Stimulated activated memory B cell treated with anti-CD40 and anti-IgM and Interleukin-4, amounts not matched to agents 10 μg/mL and 1 μg/mL and 100 μg/mL, for 72 hours (primary cell): ENCODE results near the gene TRPM1.

Experiments used
- ATAC-seq: fragments of 150-1000 bp; cut with Tn5 transposase; 2 replicates; pipeline ENCODE4 v1.10.0; 2021
- H3K27ac Mint-ChIP-seq: one replicate; pipeline ENCODE4 v1.8.0; 2022; ENCODE audit warnings: mild to moderate bottlenecking, mixed read lengths
- H3K27me3 Mint-ChIP-seq: one replicate; pipeline ENCODE4 v1.8.0; 2022; ENCODE audit warnings: mixed read lengths
- H3K36me3 Mint-ChIP-seq: one replicate; pipeline ENCODE4 v1.8.0; 2022; ENCODE audit warnings: mixed read lengths
- H3K4me1 Mint-ChIP-seq: one replicate; pipeline ENCODE4 v1.8.0; 2022; ENCODE audit warnings: mixed read lengths
- H3K4me3 Mint-ChIP-seq: one replicate; pipeline ENCODE4 v1.8.0; 2022; ENCODE audit warnings: mild to moderate bottlenecking, moderate library complexity, mixed read lengths
- H3K9me3 Mint-ChIP-seq: one replicate; pipeline ENCODE4 v1.8.0; 2022; ENCODE audit warnings: mixed read lengths

Gene TRPM1

DNA sequence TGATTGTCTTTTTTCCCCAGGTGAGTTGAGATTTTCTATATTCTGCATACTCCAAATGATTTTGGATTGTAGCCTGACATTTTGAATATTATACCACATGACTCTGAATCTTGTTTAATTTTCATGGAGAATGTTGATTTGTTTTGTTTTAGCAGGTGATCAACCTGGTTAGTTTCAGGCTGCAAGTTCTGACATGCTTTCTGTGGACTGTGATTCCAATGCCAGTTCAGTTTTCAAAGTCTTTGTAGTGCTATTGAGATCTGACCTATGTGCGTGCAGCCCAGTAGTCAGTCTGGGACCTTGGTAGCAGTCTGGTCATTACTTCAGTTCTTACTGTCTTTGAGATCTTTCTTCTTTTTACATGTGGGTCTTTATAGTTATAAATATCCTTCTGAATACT is 91.5 kb downstream of the TRPM1 start:
- Mint-ChIP-seq H3K36me3 (peaks cover 10% of the 10 kb centered on the region), H3K9me3 (peaks cover 7% of the 10 kb centered on the region), H3K4me3 (no peak overlapping the region), H3K27ac (no peak overlapping the region), H3K27me3 (no peaks in the 10 kb centered on the region), H3K4me1 (peaks cover 64% of the 10 kb centered on the region)
- no peak for ATAC-seq

- H3K4me1 Mint-ChIP-seq = peaks cover 54% of the 10 kb centered on the region
- H3K27ac Mint-ChIP-seq = peak overlapping the region; percentile 52
- H3K4me3 Mint-ChIP-seq = peak overlapping the region; percentile 38
- H3K36me3 Mint-ChIP-seq = no peaks in the 10 kb centered on the region
- ATAC-seq = peak; percentile 44
- no peaks in the 10 kb centered on the region for H3K9me3 Mint-ChIP-seq
- H3K27me3 Mint-ChIP-seq = no peaks in the 10 kb centered on the region
Measured at GRCh38 chr15:31005660-31006059, 95.9 kb downstream of the TRPM1 start.

DNA sequence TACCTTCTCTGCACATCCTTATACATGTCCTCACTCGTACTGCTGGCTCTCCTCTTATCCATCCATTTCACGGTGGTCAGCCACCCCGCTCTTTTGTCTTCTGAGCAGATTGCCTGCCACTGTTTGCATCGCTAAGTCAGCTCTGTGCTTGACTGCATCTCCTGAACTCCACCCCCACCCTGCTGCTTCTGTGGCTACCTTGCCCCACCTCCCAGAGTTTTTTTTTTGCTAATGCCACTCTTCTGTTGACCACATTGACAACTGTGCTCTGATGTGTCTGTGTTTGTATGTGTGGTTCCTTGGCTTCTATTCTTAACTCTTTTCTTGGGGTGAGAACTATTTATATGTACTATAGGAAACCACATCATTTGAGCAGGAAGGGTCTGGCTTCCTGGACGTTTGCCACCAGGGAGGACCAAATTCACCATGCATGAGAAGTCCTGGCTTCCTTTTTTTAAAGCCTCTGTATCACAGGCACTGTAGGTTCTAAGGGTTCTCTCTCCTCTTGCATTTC is 97.2 kb downstream of the TRPM1 start:
- no peaks in the 10 kb centered on the region for H3K36me3 Mint-ChIP-seq
- H3K9me3 Mint-ChIP-seq = no peaks in the 10 kb centered on the region
- H3K27ac Mint-ChIP-seq = peak overlapping the region; percentile 52
- H3K4me1 Mint-ChIP-seq = peaks cover 52% of the 10 kb centered on the region
- H3K27me3 Mint-ChIP-seq = no peaks in the 10 kb centered on the region
- peak overlapping the region; percentile 63 for H3K4me3 Mint-ChIP-seq
- ATAC-seq = peak; percentile 97

- H3K27me3 Mint-ChIP-seq = no peaks in the 10 kb centered on the region
- no peaks in the 10 kb centered on the region for H3K36me3 Mint-ChIP-seq
- H3K9me3 Mint-ChIP-seq = no peaks in the 10 kb centered on the region
- no peak overlapping the region for H3K27ac Mint-ChIP-seq
- no peak overlapping the region for H3K4me3 Mint-ChIP-seq
- H3K4me1 Mint-ChIP-seq = peaks cover 35% of the 10 kb centered on the region
- no peak for ATAC-seq
Measured at GRCh38 chr15:31001702-31002101, 99.8 kb downstream of the TRPM1 start.

GRCh38 chr15:30999729-31000128 is 101.8 kb downstream of the TRPM1 start:
- H3K4me1 Mint-ChIP-seq = peaks cover 15% of the 10 kb centered on the region
- no peak for ATAC-seq
- H3K9me3 Mint-ChIP-seq = no peaks in the 10 kb centered on the region
- no peak overlapping the region for H3K27ac Mint-ChIP-seq
- H3K27me3 Mint-ChIP-seq = no peaks in the 10 kb centered on the region
- H3K36me3 Mint-ChIP-seq = no peaks in the 10 kb centered on the region
- H3K4me3 Mint-ChIP-seq = no peak overlapping the region

DNA sequence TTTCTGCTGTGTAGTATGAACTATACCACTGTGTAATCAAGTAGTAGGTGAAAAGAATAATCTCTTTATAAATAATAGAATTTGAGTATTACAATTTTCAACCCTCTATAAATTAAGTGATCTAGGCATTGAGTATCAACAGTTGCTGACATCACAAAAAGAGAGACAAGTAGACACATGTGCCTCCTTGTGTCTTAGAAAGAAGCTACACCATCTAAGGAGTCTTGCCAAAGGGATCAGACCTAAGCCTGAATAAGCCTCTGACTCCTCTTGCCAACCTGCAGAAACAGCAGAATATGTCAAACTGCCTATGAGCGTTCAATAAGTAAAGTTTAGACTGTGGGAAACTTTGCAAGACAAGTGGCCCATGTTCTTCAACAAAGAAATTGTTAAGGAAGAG is 104.3 kb downstream of the TRPM1 start:
- no peaks in the 10 kb centered on the region for H3K27me3 Mint-ChIP-seq
- H3K36me3 Mint-ChIP-seq = no peaks in the 10 kb centered on the region
- ATAC-seq = no peak
- no peak overlapping the region for H3K27ac Mint-ChIP-seq
- H3K4me3 Mint-ChIP-seq = no peak overlapping the region
- H3K9me3 Mint-ChIP-seq = no peaks in the 10 kb centered on the region
- peaks cover 11% of the 10 kb centered on the region for H3K4me1 Mint-ChIP-seq

DNA sequence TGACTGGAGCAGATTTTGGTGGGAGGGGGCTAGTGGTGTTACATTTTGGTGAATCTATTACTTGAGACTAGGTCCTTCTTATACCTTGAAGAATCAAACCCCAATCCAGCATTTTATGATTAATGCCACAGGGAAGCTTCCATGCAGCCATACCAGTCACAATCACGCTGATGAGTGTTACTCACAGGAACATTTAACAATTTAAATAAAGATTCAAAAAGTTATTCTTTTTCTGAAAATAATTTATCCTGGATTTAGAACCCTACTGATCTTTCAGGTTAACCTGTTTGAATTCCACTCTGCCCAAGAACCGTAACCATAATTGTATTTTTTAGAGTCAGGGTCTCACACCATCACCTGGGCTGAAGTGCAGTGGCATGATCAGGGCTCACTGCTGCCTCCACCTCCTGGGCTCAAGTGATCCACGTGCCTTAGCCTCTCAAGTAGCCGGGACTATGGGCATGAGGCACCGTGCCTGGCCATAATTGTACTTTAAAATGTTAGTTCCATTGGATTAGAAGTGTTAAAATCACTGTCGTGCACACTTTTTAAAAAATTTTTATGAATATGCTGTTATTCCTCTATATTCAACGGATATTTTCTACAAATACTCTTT is 109.2 kb downstream of the TRPM1 start:
- peak overlapping the region; percentile 95 for H3K27ac Mint-ChIP-seq
- no peaks in the 10 kb centered on the region for H3K27me3 Mint-ChIP-seq
- peaks cover 6% of the 10 kb centered on the region for H3K36me3 Mint-ChIP-seq
- H3K4me3 Mint-ChIP-seq = peak overlapping the region; percentile 87
- H3K9me3 Mint-ChIP-seq = no peaks in the 10 kb centered on the region
- H3K4me1 Mint-ChIP-seq = peaks cover 33% of the 10 kb centered on the region
- ATAC-seq = no peak

DNA sequence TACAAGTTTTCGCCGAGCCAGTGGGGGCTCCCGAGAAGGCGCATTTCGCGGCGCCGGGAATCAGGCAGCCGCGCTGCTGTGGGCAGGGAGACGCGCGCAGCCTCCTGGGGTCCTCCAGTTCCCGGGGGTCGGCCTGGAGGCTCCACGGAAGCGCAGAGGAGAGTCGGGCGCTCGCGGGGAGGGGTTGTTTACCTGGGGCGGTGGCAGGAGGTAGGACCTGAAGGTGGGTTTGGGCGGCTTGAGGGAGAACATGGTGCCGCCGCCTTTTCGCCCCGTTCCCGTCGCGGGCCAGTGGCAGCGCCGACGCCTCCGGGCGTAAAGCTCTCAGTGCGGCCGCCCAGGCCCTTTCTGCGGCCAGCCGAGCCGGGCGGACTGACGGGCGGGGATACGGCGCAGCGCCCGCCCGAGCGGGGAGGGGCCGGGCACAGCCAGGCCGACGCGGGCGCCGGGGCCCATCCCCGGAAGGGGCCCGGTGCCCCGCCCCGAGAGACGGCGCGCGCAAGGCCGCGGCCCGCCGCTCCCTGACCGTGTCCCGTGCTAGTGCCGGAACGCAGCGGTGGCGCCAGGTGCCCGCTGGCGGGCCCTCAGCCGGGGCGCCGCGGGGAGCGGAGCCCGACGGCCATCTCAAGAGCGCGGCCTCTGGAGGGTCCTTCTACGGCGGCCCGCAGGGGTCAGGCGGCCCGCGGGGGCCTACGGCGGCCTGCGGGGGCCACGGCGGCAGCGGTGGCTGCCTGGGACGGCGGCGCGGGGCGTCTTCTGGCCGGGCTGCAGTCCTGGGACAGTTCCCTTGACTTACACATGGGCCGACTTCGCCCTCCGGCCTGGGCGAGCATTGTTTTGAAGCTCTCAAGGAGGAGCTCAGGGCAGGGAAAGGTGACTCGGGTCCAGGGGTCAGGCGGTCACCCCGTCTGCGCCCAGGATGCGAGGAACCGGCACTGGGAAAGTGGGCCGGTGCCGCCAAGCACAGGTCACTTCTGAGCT is 110.0 kb downstream of the TRPM1 start, which contains the start of gene MTMR10:
TSS of gene MTMR10 (minus strand) at position 374 of the 981 bp plus-strand sequence. CDS start at position 252, 122 bp downstream.
- Mint-ChIP-seq H3K36me3 (peaks cover 10% of the 10 kb centered on the region), H3K27me3 (no peaks in the 10 kb centered on the region), H3K9me3 (no peaks in the 10 kb centered on the region), H3K4me3 (peak within 1 kb of the TSS; percentile 99), H3K4me1 (peaks cover 37% of the 10 kb centered on the region), H3K27ac (peak within 1 kb of the TSS; percentile 95)
- peak; percentile 96 for ATAC-seq

DNA sequence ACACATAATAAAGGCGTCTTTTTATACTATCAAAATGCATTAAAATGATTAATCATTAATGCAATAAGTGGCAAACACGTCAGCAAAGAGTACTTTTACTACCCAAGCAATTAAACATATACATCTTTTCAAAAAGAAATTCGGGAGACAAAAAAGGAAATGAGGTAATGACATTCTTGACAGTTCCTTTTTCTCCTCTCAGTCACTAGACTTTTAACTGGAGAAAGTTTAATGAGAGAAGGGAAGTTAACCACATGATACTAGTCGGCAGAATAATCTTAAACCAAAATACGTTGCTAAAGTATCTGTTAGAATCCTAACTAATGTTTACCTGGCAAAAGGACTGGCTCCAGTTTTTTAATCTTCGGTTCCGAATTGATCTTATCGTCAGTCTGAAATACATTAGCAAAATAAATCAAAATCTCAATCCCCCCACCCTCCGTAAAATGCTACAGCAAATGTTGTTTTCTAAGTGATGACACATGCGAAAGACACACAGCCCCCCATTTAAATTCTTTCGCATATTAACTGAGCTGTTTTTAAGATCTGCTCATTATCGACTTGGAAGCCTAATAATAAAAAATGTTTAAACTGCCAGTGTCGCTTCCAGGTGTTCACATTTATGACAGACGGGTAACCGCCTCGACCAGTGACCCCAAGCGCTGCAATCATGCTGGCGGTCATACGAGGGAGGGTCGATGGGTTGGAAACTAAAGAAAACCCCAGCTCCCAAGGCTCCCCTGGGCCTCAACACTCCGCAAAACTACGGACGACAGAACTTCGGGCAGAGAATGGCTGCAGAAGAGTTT is 110.9 kb downstream of the TRPM1 start:
- no peak for ATAC-seq

DNA sequence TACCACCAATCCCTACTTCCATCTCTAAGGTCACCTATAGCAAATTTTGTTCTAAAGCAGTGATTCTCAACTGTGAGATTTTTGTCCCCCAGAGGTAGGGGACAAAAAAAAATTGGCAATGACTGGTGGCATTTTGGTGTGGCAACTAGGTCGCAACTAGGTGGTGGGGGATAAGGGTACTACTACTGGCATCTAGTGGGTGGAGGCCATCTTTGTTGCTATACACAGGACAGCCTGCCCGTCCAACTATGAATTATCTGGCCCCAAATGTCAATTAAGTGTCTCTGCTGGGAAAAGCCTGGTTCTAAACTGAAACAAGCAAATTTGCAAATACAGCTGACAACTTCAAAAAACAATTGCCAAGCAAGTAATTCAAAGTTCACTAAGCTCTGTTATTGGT is 111.5 kb downstream of the TRPM1 start:
- Mint-ChIP-seq H3K27ac (peak overlapping the region; percentile 95), H3K36me3 (peaks cover 14% of the 10 kb centered on the region), H3K4me1 (peaks cover 48% of the 10 kb centered on the region), H3K9me3 (no peaks in the 10 kb centered on the region), H3K27me3 (no peaks in the 10 kb centered on the region), H3K4me3 (peak overlapping the region; percentile 99)
- no peak for ATAC-seq

More for the DNA sequence above, 110.9 kb downstream of the TRPM1 start:
- Mint-ChIP-seq H3K27me3 (no peaks in the 10 kb centered on the region), H3K36me3 (peaks cover 11% of the 10 kb centered on the region), H3K4me3 (peak overlapping the region; percentile 99), H3K9me3 (no peaks in the 10 kb centered on the region), H3K27ac (peak overlapping the region; percentile 95), H3K4me1 (peaks cover 42% of the 10 kb centered on the region)

DNA sequence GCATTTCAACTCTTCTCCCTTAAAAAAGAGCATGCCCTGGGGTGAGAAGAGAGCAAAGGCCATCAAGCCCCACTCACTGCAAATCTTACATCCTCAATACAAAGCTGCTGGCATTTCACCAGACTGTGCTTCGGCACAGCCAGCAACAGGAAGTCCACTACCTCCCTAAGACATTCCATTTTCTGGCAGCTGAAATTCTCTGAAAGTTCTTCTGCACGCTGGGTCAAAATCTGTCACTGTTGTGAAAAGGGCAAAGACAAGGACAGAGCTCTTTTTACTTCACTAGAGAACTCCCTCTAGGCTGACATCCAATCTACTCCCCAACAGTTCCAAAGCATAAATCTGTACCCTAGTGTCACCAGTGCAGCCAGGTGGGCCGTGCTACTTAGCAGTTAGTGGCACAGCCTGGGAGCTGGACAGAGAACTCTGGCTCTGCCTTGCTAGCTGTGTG is 116.4 kb downstream of the TRPM1 start:
- peaks cover 76% of the 10 kb centered on the region for H3K4me1 Mint-ChIP-seq
- H3K4me3 Mint-ChIP-seq = peak overlapping the region; percentile 59
- no peaks in the 10 kb centered on the region for H3K9me3 Mint-ChIP-seq

DNA sequence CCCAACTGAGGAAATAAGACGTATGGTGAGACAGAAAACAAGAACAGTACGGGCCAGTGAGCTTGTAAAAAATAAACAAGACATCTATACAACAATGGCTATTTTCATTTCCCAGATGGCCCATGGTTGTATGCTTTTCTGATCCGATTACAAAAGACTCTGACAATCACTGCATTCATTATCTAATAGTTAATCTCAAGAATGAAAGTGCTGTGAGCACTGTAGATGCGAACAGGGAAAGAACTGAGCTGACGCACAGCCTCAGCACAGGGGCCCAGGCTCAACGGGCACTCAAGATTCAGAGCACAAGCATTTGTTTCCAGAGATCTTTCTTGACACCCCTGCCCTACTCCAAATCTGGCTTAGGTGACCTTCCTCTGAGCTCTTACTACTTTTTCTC is 117.0 kb downstream of the TRPM1 start:
- peaks cover under 1% of the 10 kb centered on the region for H3K9me3 Mint-ChIP-seq
- no peaks in the 10 kb centered on the region for H3K27me3 Mint-ChIP-seq
- H3K4me3 Mint-ChIP-seq = peak overlapping the region; percentile 59
- H3K27ac Mint-ChIP-seq = peak overlapping the region; percentile 81
- peak; percentile 60 for ATAC-seq
- H3K4me1 Mint-ChIP-seq = peaks cover 76% of the 10 kb centered on the region
- peaks cover 56% of the 10 kb centered on the region for H3K36me3 Mint-ChIP-seq

More for the DNA sequence above, 116.4 kb downstream of the TRPM1 start:
- H3K27me3 Mint-ChIP-seq = no peaks in the 10 kb centered on the region
- ATAC-seq = peak; percentile 66
- peaks cover 50% of the 10 kb centered on the region for H3K36me3 Mint-ChIP-seq
- H3K27ac Mint-ChIP-seq = peak overlapping the region; percentile 81

DNA sequence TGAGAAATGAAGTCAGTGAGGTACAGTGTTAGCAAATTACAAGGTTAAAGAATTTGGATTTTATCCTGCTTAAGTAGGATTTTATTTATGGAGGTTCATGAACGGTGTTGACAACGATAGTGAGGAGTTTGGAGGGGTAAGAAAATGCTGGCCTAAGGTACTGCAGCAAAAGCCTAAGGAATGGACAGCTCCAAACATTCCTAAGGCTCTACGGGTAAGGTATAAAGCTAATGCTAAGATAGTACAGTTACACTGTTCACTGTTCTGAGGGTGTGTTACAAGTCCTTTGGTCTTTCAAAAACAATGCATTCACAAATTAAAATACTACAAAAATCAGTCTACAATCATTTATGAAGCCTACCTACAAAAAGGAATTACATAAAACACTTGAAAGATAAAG is 117.4 kb downstream of the TRPM1 start:
- peak overlapping the region; percentile 81 for H3K27ac Mint-ChIP-seq
- peaks cover 79% of the 10 kb centered on the region for H3K4me1 Mint-ChIP-seq
- peak overlapping the region; percentile 59 for H3K4me3 Mint-ChIP-seq
- ATAC-seq = no peak
- peaks cover 4% of the 10 kb centered on the region for H3K9me3 Mint-ChIP-seq
- H3K36me3 Mint-ChIP-seq = peaks cover 60% of the 10 kb centered on the region
- H3K27me3 Mint-ChIP-seq = no peaks in the 10 kb centered on the region

DNA sequence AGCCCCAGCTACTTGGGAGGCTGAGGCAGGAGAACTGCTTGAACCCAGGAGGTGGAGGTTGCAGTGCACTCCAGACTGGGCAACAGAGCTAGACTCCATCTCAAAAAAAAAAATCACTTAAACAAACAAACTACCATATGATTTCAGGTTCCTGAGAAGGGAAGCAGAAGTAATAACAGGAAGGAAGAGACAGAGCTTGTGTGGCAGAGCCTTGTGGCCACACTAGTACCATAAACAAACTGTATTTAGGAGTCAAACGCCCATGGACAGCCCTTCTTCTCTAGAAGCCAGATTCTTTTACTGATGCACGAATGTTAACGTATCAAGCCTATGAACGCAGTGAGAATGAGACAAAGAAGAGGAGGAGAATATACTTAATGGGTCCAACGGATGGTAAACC is 122.1 kb downstream of the TRPM1 start:
- peaks cover 54% of the 10 kb centered on the region for H3K36me3 Mint-ChIP-seq
- H3K4me1 Mint-ChIP-seq = peaks cover 66% of the 10 kb centered on the region
- peak overlapping the region; percentile 78 for H3K27ac Mint-ChIP-seq
- H3K9me3 Mint-ChIP-seq = peaks cover 4% of the 10 kb centered on the region
- ATAC-seq = peak; percentile 71
- no peaks in the 10 kb centered on the region for H3K27me3 Mint-ChIP-seq
- peak overlapping the region; percentile 15 for H3K4me3 Mint-ChIP-seq
